CD4-positive, alpha-beta T cell (primary cell): ENCODE measurements around the gene SPATA13. TPM values are rescaled to one million over a fixed set of nuclear protein-coding genes. Genes with fewer than 3 reads are reported as not detected.

Source experiments
- ATAC-seq: fragments of 200-7000 bp; cut with Tn5 transposase; one replicate; pipeline ENCODE4 v1.10.0; 2022; ENCODE audit warnings: mild to moderate bottlenecking; ENCODE audit not compliant: poor library complexity
- CTCF ChIA-PET: fragments of 350-600 bp; sonication (Branson Sonifier 250); formaldehyde crosslinking; loops from one replicate; lab custom pipeline; 2021; ENCODE audit warnings: antibody characterized with exemption, inconsistent platforms; lab: Charles Lee
- POLR2A ChIA-PET: fragments of 350-600 bp; sonication (Branson Sonifier 250); formaldehyde crosslinking; loops from one replicate; lab custom pipeline; 2021; ENCODE audit warnings: antibody characterized with exemption, inconsistent platforms; lab: Charles Lee
- DNase-seq, 14 experiments: peaks; one replicate each; pipeline ENCODE4 v3.0.0-alpha.2; 2013 to 2020; ENCODE audit warnings: mixed read lengths in 2 of 14
- H3K27ac ChIP-seq, 2 donors: one replicate each; pipeline versions ENCODE4 v1.5.1 to v1.7.0; 2013; ENCODE audit warnings: low read length in 2 of 2, low read depth in 1 of 2, mild to moderate bottlenecking in 1 of 2
- H3K27me3 ChIP-seq, 2 experiments: 1 replicate in 1 of 2; 2 replicates in 1 of 2; pipeline versions ENCODE4 v1.6.1 to v1.7.0; 2013; ENCODE audit warnings: low read length in 2 of 2, control low read depth in 1 of 2, mild to moderate bottlenecking in 1 of 2, moderate library complexity in 1 of 2; ENCODE audit not compliant: insufficient read depth in 2 of 2, control insufficient read depth in 1 of 2
- H3K36me3 ChIP-seq: one replicate; pipeline ENCODE4 v1.6.1; 2013; ENCODE audit warnings: low read length, control low read depth; ENCODE audit not compliant: insufficient read depth
- H3K4me1 ChIP-seq: one replicate; pipeline ENCODE4 v1.6.1; 2013; ENCODE audit warnings: low read length, control low read depth; ENCODE audit not compliant: insufficient read depth
- H3K4me3 ChIP-seq: one replicate; pipeline ENCODE4 v1.5.1; 2013; ENCODE audit warnings: mild to moderate bottlenecking, low read length, moderate library complexity
- H3K9me3 ChIP-seq, 2 experiments: 1 replicate in 1 of 2; 2 replicates in 1 of 2; pipeline versions ENCODE4 v1.6.1 to v1.7.0; 2013; ENCODE audit warnings: low read length in 2 of 2, mild to moderate bottlenecking in 2 of 2, control low read depth in 1 of 2, moderate library complexity in 1 of 2; ENCODE audit not compliant: control insufficient read depth in 1 of 2, insufficient read depth in 1 of 2
- H3K27ac Mint-ChIP-seq: one replicate; pipeline ENCODE4 v1.8.0; 2020; ENCODE audit warnings: mixed read lengths
- H3K27me3 Mint-ChIP-seq: one replicate; pipeline ENCODE4 v1.8.0; 2021; ENCODE audit warnings: mixed read lengths
- H3K36me3 Mint-ChIP-seq: one replicate; pipeline ENCODE4 v1.8.0; 2021; ENCODE audit warnings: low read depth, mixed read lengths
- H3K4me1 Mint-ChIP-seq: one replicate; pipeline ENCODE4 v1.8.0; 2021; ENCODE audit warnings: low read depth, mixed read lengths
- H3K4me3 Mint-ChIP-seq: one replicate; pipeline ENCODE4 v1.8.0; 2020; ENCODE audit warnings: mild to moderate bottlenecking, mixed read lengths
- H3K9me3 Mint-ChIP-seq: one replicate; pipeline ENCODE4 v1.8.0; 2020; ENCODE audit warnings: mixed read lengths
- intact Hi-C, 2 experiments: fragments of 100-400 bp; cut with DNase I in 1 of 2; cut with micrococcal nuclease in 1 of 2; formaldehyde crosslinking; loops; one replicate each; pipeline versions ENCODE4 v1.15.1 to v1.9.0; 2023 to 2025; cut with DNase I, micrococcal nuclease
- total RNA-seq, 174 experiments: library from RNA in 2 of 174; stranded (reverse) in 2 of 174; gene quantifications; one replicate each; pipeline ENCODE4 v1.2.3 and lab custom pipeline; 2021 to 2026
- TF ChIP-seq, protein P1 (sequence below): fragments of 200-600 bp; IDR thresholded peaks from one replicate; pipeline ENCODE4 v1.8.0; 2022; ENCODE audit warnings: antibody characterized with exemption, mild to moderate bottlenecking

SPATA13 gene
- total RNA-seq, 2 experiments from 2014 or later = 87.7 to 94.6 TPM

DNA sequence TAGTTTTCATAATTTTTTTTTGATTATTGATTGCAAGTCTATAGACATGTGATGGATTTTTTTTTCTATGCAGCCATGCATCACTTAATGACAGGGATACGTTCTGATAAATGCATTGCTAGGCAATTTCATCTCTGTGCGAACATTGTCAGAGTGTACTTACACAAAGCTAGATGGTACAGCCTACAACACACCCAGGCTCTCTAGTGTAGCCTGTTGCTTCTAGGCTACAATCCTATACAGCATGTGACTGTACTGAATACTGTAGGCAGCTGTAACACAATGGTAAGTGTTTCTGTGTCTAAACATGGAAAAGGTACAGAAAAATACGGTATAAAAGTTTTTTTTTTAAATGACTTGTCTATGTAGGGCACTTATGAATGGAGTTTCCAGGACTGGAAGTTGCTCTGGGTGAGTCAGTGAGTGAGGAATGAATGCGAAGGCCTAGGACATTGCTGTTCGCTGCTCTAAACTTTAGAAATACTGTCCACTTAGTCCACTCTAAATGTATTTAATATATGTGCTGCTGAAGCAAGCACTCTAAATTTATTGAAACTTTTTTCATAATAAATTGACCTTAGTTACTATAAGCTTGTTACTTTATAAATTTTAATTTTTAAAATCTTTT lies 20.3 kb downstream of the SPATA13 start:
- H3K9me3 ChIP-seq = no peaks in the 10 kb centered on the region
- ChIA-PET CTCF (no interaction called here), POLR2A (no interaction called here)
- Mint-ChIP-seq H3K9me3 (peaks cover 3% of the 10 kb centered on the region), H3K4me3 (no peak overlapping the region), H3K27me3 (no peaks in the 10 kb centered on the region), H3K4me1 (peaks cover 10% of the 10 kb centered on the region), H3K27ac (no peak overlapping the region), H3K36me3 (no peaks in the 10 kb centered on the region)
- H3K27ac ChIP-seq = no peak overlapping the region
- H3K4me1 ChIP-seq = peaks cover 3% of the 10 kb centered on the region
- ATAC-seq (no peak), DNase-seq (no peak)
- no peak overlapping the region for H3K4me3 ChIP-seq
- intact Hi-C loops = no loop called here
- no peaks in the 10 kb centered on the region for H3K36me3 ChIP-seq
- H3K27me3 ChIP-seq = no peaks in the 10 kb centered on the region
- TF ChIP-seq, protein P1, sequence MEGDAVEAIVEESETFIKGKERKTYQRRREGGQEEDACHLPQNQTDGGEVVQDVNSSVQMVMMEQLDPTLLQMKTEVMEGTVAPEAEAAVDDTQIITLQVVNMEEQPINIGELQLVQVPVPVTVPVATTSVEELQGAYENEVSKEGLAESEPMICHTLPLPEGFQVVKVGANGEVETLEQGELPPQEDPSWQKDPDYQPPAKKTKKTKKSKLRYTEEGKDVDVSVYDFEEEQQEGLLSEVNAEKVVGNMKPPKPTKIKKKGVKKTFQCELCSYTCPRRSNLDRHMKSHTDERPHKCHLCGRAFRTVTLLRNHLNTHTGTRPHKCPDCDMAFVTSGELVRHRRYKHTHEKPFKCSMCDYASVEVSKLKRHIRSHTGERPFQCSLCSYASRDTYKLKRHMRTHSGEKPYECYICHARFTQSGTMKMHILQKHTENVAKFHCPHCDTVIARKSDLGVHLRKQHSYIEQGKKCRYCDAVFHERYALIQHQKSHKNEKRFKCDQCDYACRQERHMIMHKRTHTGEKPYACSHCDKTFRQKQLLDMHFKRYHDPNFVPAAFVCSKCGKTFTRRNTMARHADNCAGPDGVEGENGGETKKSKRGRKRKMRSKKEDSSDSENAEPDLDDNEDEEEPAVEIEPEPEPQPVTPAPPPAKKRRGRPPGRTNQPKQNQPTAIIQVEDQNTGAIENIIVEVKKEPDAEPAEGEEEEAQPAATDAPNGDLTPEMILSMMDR = no peak

DNA sequence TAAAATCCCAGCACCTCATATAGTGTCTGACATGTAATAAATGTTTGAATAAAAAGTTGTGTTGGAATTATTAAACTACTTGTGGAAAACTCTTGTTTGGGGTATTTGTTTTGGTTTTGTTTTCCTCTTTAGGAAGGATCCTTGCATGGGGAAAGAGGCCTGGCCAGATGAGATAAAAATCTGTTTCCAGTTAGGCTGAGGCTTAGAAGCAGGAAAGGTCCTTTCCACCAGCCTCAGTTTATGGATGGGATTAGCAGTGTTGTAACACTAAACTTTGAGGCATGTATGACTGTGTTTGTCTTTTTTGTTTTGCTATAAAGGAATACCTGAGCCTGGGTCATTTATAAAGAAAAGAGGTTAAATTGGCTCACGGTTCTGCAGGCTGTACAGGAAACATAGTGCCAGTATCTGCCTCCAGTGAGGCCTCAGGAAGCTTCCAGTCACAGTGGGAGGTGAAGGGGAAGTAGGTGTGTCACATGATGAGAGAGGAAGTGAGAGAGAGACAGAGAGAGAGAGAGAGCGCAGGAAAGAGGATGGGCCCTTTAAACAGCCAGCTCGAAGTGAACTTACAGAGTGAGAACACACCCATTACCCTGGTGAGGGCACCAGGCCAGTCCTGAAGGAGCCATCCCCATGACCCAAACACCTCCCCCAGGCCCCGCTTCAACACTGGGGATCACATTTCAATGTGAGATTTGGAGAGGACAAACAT lies 21.6 kb downstream of the SPATA13 start:
- ChIA-PET CTCF (no interaction called here), POLR2A (no interaction called here)
- intact Hi-C loops = no loop called here
- peaks cover 10% of the 10 kb centered on the region for H3K4me1 Mint-ChIP-seq
- TF ChIP-seq, protein P1 = no peak
- Histone ChIP-seq H3K9me3 (no peaks in the 10 kb centered on the region), H3K27ac (no peak overlapping the region), H3K4me1 (peaks cover 3% of the 10 kb centered on the region), H3K36me3 (no peaks in the 10 kb centered on the region), H3K4me3 (no peak overlapping the region), H3K27me3 (no peaks in the 10 kb centered on the region)
- ATAC-seq (no peak), DNase-seq (no peak)
- no peak overlapping the region for H3K27ac Mint-ChIP-seq
- no peak overlapping the region for H3K4me3 Mint-ChIP-seq
- no peaks in the 10 kb centered on the region for H3K36me3 Mint-ChIP-seq
- H3K27me3 Mint-ChIP-seq = no peaks in the 10 kb centered on the region
- peaks cover 3% of the 10 kb centered on the region for H3K9me3 Mint-ChIP-seq

DNA sequence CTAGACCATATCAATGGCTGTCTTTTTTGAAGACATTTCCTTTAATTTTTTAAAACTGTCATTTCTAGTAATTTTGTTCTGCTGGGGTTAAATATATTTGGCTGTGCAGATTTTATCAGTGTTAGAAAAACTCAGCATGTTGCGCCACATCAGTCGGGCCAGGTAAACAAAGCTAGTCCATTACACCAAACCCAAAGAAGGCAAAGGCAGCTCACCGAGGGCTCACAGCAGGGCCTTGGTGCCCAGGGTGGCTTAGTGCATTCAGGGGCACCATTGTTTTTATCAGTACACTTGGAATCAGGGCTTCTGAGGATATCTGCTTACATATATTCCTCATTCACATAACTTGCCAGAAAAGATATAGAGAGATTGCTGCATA lies 22.2 kb downstream of the SPATA13 start:
- Histone ChIP-seq H3K9me3 (no peaks in the 10 kb centered on the region), H3K36me3 (no peaks in the 10 kb centered on the region), H3K4me1 (peaks cover 3% of the 10 kb centered on the region), H3K27ac (no peak overlapping the region), H3K27me3 (no peaks in the 10 kb centered on the region), H3K4me3 (no peak overlapping the region)
- no peak for DNase-seq
- H3K4me3 Mint-ChIP-seq = no peak overlapping the region
- intact Hi-C loops = no loop called here
- H3K27ac Mint-ChIP-seq = no peak overlapping the region
- ChIA-PET CTCF (no interaction called here), POLR2A (no interaction called here)
- H3K36me3 Mint-ChIP-seq = no peaks in the 10 kb centered on the region
- no peaks in the 10 kb centered on the region for H3K27me3 Mint-ChIP-seq
- H3K4me1 Mint-ChIP-seq = peaks cover 10% of the 10 kb centered on the region
- peaks cover 3% of the 10 kb centered on the region for H3K9me3 Mint-ChIP-seq
- no peak for ATAC-seq
- TF ChIP-seq, protein P1 = no peak
